Activated T-helper 2 cell treated with anti-CD3 and anti-CD28 coated beads, Interferon-gamma antibody, Interleukin-2, Interleukin-4, amounts not matched to agents 10 μg/mL and 5 μg/mL and 100 μg/mL, durations not matched to agents 14 hours and 24 hours and 36 hours (primary cell): ENCODE measurements around the gene CAPN5. TPM values are rescaled to one million over a fixed set of nuclear protein-coding genes. Genes with fewer than 3 reads are reported as not detected.
A peak's percentile ranks its signal among the peaks of the same experiment; 100 is the strongest.

Experiments
- DNase-seq: peaks from one replicate; pipeline ENCODE4 v3.0.0; 2021; ENCODE audit warnings: low spot score
- H3K27ac Mint-ChIP-seq: one replicate; pipeline ENCODE4 v1.8.0; 2021; ENCODE audit warnings: mixed read lengths
- H3K27me3 Mint-ChIP-seq: one replicate; pipeline ENCODE4 v1.8.0; 2021; ENCODE audit warnings: low read depth, mixed read lengths
- H3K36me3 Mint-ChIP-seq: one replicate; pipeline ENCODE4 v1.8.0; 2021; ENCODE audit warnings: low read depth, mixed read lengths
- H3K4me1 Mint-ChIP-seq: one replicate; pipeline ENCODE4 v1.8.0; 2021; ENCODE audit warnings: low read depth, mixed read lengths
- H3K4me3 Mint-ChIP-seq: one replicate; pipeline ENCODE4 v1.8.0; 2021; ENCODE audit warnings: low read depth, mild to moderate bottlenecking, moderate library complexity, mixed read lengths
- H3K9me3 Mint-ChIP-seq: one replicate; pipeline ENCODE4 v1.8.0; 2021; ENCODE audit warnings: mixed read lengths
- intact Hi-C: fragments of 100-400 bp; cut with micrococcal nuclease; formaldehyde crosslinking; loops from one replicate; pipeline ENCODE4 v1.15.1; 2023
- total RNA-seq: library from RNA; stranded (reverse); gene quantifications from 2 replicates; pipeline ENCODE4 v1.2.3, GENCODE V29; 2022

CAPN5 gene
- total RNA-seq, 1 donor from 2014 or later = 0.55 TPM

GRCh38 chr11:77147668-77148321 is 81.0 kb downstream of the CAPN5 start:
- intact Hi-C loops = no loop called here
- Mint-ChIP-seq H3K9me3 (no peaks in the 10 kb centered on the region), H3K27ac (no peak overlapping the region), H3K4me1 (peaks cover 28% of the 10 kb centered on the region), H3K4me3 (peak overlapping the region; percentile 65), H3K27me3 (peaks cover 14% of the 10 kb centered on the region), H3K36me3 (no peaks in the 10 kb centered on the region)
- DNase-seq = peak; percentile 30

DNA sequence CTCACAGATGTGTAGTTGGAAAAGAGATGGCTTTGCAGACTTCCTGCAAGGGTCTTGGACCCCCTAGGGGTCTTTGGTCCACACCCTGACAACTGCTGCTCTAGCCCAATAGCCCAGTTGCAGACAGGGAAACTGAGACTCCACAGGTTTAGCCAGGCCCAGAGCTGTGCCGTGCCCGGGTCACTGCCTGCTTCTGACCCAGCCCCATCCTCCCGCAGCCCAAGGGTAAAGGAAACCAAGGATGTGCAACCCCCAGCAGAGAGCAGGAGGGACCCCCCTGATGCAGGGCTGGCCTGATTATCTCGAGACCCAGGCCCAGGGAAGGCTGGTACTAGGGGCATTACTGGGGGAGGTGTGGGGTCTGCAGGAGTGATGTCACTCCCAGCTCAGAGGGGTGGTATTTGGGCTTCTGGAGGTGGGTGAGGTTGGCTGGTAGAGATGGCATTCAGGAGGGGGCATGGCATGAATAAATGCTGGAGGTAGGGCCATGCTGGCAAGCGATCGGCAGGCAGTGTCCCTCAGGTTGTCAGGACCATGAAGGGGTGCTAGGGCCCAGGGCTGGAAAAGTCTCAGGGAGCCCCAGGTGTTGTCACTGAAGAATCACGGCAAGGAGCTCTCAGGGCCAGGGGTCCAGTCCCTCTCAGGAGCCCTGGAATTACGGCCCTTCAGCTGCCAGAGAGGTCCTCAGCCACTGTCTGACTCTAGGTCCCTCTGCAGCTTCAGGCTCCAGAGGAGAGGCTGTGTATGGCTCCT is 82.4 kb downstream of the CAPN5 start:
- no peaks in the 10 kb centered on the region for H3K9me3 Mint-ChIP-seq
- no peaks in the 10 kb centered on the region for H3K36me3 Mint-ChIP-seq
- H3K4me3 Mint-ChIP-seq = no peak overlapping the region
- peaks cover 32% of the 10 kb centered on the region for H3K4me1 Mint-ChIP-seq
- intact Hi-C loops = no loop called here
- H3K27ac Mint-ChIP-seq = no peak overlapping the region
- no peak for DNase-seq
- peaks cover 14% of the 10 kb centered on the region for H3K27me3 Mint-ChIP-seq

DNA sequence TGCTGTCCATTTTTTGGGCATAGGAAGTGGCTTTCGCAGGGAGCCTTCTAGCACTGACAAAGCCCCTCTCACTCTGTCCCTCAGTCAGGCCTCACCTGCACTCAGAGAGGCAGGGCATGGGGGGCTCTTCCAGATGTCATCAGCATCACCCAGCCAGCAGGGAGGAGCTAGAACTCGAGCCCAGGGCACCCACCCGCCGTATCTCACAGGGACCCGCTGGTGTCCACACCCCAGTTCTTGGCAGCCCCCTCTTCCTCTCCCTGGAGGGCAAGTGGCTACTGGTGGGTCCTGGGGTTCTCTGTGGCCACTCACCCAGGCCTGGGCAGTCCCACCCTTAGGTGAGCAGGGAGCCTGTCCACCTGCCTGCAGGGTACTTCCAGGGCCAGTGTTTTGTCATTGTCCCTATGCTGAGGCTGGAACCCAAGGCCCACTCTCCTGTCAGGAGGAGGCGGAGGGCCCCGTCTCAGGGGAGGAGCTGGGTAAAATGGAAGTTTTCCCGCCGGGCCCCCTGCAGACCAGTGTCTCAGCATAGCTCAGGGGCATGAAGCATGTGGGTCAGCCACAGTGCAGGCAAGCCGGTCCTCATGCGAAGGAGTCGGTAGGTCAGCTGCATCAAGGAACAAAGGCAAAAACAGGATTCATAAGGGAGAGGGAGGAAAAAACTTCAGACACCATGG is 83.1 kb downstream of the CAPN5 start:
- Mint-ChIP-seq H3K4me1 (peaks cover 34% of the 10 kb centered on the region), H3K27ac (no peak overlapping the region), H3K36me3 (no peaks in the 10 kb centered on the region), H3K4me3 (no peak overlapping the region), H3K27me3 (peaks cover 14% of the 10 kb centered on the region), H3K9me3 (no peaks in the 10 kb centered on the region)
- DNase-seq = no peak
- intact Hi-C loops = no loop called here

GRCh38 chr11:77150836-77151235 is 84.1 kb downstream of the CAPN5 start:
- Mint-ChIP-seq H3K4me1 (peaks cover 36% of the 10 kb centered on the region), H3K27ac (no peak overlapping the region), H3K9me3 (no peaks in the 10 kb centered on the region), H3K27me3 (peaks cover 14% of the 10 kb centered on the region), H3K36me3 (no peaks in the 10 kb centered on the region), H3K4me3 (no peak overlapping the region)
- DNase-seq = no peak
- intact Hi-C loops = no loop called here

GRCh38 chr11:77151804-77152509 is 85.2 kb downstream of the CAPN5 start:
- peak overlapping the region; percentile 46 for H3K27ac Mint-ChIP-seq
- H3K4me1 Mint-ChIP-seq = peaks cover 36% of the 10 kb centered on the region
- DNase-seq = peak; percentile 52
- H3K9me3 Mint-ChIP-seq = no peaks in the 10 kb centered on the region
- H3K4me3 Mint-ChIP-seq = peak overlapping the region; percentile 17
- H3K36me3 Mint-ChIP-seq = no peaks in the 10 kb centered on the region
- intact Hi-C loops = loop anchor here (2.0 kb wide), 1 partner anchor 15 kb away; no protein-coding TSS in a partner anchor
- peaks cover 9% of the 10 kb centered on the region for H3K27me3 Mint-ChIP-seq

DNA sequence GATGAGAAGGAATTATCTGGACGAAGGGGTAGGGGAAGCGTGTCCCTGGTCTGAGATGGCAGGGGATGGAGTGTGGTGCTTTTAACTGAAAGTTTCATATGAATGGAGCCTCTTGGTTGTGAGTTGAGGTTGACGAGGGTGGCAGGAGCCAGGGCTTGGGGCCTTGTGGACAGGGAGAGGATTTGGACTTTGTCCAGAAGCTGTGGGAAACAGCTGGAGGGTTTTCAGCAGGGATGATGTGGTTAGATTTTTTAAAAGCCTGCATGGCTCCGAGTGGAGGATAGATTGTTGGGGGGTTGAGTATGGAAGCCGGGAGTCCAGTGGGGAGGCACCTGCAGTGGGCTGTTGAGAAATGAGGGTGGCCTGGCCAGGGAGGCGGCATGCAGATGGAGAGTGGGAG is 86.1 kb downstream of the CAPN5 start:
- H3K27me3 Mint-ChIP-seq = peaks cover 4% of the 10 kb centered on the region
- peak overlapping the region; percentile 22 for H3K27ac Mint-ChIP-seq
- peak overlapping the region; percentile 17 for H3K4me3 Mint-ChIP-seq

DNA sequence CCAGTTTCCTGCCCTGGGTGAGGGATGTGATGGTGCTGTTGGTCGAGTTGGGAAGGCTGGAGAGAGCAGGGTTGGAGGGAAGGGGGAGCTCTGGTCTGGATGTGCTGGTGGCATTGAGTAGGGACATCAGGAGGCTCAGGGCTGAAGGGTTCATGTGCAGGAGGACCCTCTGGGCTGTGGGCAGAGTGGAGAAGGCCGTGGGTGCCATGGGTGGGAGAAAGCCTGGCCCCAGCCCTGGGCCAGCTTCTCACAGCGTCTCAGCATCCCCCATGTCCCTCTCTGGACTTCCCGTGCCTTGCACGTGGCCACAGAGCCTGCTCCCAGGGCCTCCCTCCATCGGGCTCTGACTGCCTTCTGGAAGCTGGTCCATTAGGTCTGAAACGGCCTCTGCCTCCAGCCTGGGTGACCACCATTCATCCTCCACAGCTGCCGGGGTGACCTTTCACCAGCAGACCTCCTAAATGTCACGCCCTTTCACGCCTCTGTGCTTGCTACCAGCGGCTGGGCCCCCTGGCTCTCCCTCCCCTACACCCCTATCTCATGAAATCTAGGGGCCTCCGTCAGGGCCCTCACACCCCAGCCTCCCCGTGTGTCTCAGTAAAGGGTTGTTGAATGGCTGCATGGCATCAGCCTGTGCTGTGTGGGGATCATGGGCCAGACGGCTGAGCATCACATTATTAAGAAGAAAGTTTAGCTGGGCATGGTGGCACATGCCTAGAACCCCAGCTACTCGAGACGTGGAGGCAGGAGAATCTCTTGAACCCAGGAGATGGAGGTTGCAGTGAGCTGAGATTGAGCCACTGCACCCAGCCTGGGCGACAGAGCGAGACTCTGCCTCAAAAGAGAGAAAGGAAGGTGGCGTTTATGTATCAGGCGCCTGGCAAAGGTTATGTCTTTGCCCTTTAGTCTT is 86.8 kb downstream of the CAPN5 start:
- no peak for DNase-seq
- Mint-ChIP-seq H3K4me3 (no peak overlapping the region), H3K36me3 (no peaks in the 10 kb centered on the region), H3K27ac (no peak overlapping the region), H3K9me3 (no peaks in the 10 kb centered on the region), H3K4me1 (peaks cover 30% of the 10 kb centered on the region), H3K27me3 (peaks cover 2% of the 10 kb centered on the region)
- intact Hi-C loops = loop anchor here (2.0 kb wide), 1 partner anchor 17 kb away; no protein-coding TSS in a partner anchor

More for the DNA sequence above, 86.1 kb downstream of the CAPN5 start:
- Mint-ChIP-seq H3K9me3 (no peaks in the 10 kb centered on the region), H3K36me3 (no peaks in the 10 kb centered on the region), H3K4me1 (peaks cover 36% of the 10 kb centered on the region)
- no peak for DNase-seq
- intact Hi-C loops = loop anchor here (2.0 kb wide), 1 partner anchor 16 kb away; no protein-coding TSS in a partner anchor

GRCh38 chr11:77154381-77155081 is 87.8 kb downstream of the CAPN5 start:
- no peaks in the 10 kb centered on the region for H3K9me3 Mint-ChIP-seq
- H3K4me3 Mint-ChIP-seq = no peak overlapping the region
- H3K27ac Mint-ChIP-seq = no peak overlapping the region
- H3K4me1 Mint-ChIP-seq = peaks cover 28% of the 10 kb centered on the region
- intact Hi-C loops = no loop called here
- DNase-seq = no peak
- H3K36me3 Mint-ChIP-seq = no peaks in the 10 kb centered on the region
- peaks cover 5% of the 10 kb centered on the region for H3K27me3 Mint-ChIP-seq

GRCh38 chr11:77155082-77155475 is 88.3 kb downstream of the CAPN5 start:
- Mint-ChIP-seq H3K4me1 (peaks cover 28% of the 10 kb centered on the region), H3K27ac (no peak overlapping the region), H3K36me3 (no peaks in the 10 kb centered on the region), H3K4me3 (no peak overlapping the region), H3K9me3 (no peaks in the 10 kb centered on the region), H3K27me3 (peaks cover 5% of the 10 kb centered on the region)
- intact Hi-C loops = no loop called here
- DNase-seq = no peak

- Mint-ChIP-seq H3K36me3 (no peaks in the 10 kb centered on the region), H3K4me1 (peaks cover 28% of the 10 kb centered on the region), H3K4me3 (no peak overlapping the region), H3K27ac (no peak overlapping the region), H3K9me3 (no peaks in the 10 kb centered on the region), H3K27me3 (peaks cover 5% of the 10 kb centered on the region)
- no peak for DNase-seq
- intact Hi-C loops = no loop called here
Measured at GRCh38 chr11:77155556-77156130, 88.9 kb downstream of the CAPN5 start.
